ENCODE data around the gene MYMK. TPM values are rescaled to one million over a fixed set of nuclear protein-coding genes. Genes with fewer than 3 reads are reported as not detected.

MYMK gene
- total RNA-seq, 1 donor from 2014 or later, result not detected

- Histone ChIP-seq H3K4me3 (peak within 1 kb of the TSS; percentile 33 to 47), H3K9me3 (no peaks in the 10 kb centered on the region), H3K27me3 (no peaks in the 10 kb centered on the region), H3K27ac (peak within 1 kb of the TSS; percentile 13), H3K4me1 (peaks cover 37% of the 10 kb centered on the region), H3K36me3 (no peaks in the 10 kb centered on the region)
- no peak for DNase-seq (ENCODE audit: extremely low spot score in 2 of 2)
- intact Hi-C loops (cut with DNase I), result loop anchor here (10.0 kb wide), 1 partner anchor 180 kb away; no protein-coding TSS in a partner anchor
- TF ChIP-seq POLR2AphosphoS5 (IDR thresholded peaks at IDR 0.05; ENCODE audit: insufficient read depth in 1 of 2, low read depth in 1 of 2), result no peak
- no peak for TF ChIP-seq POLR2A (IDR thresholded peaks at IDR 0.05)
- no peak for TF ChIP-seq CTCF (IDR thresholded peaks at IDR 0.05)
Observed at GRCh38 chr9:133534346-133535291, 9.9 kb upstream of the MYMK start, which contains the start of gene ADAMTSL2. Gene ADAMTSL2 (plus strand): TSS chr9:133534704. CDS start chr9:133536713, 2,009 bp downstream.

- peak overlapping the region; percentile 13 for H3K27ac ChIP-seq
- no peak for TF ChIP-seq POLR2AphosphoS5 (IDR thresholded peaks at IDR 0.05; ENCODE audit: insufficient read depth in 1 of 2, low read depth in 1 of 2)
- TF ChIP-seq CTCF (IDR thresholded peaks at IDR 0.05), result no peak
- TF ChIP-seq POLR2A (IDR thresholded peaks at IDR 0.05), result no peak
- no peaks in the 10 kb centered on the region for H3K9me3 ChIP-seq
- intact Hi-C loops (cut with DNase I), result loop anchor here (10.0 kb wide), 1 partner anchor 181 kb away; no protein-coding TSS in a partner anchor
- H3K36me3 ChIP-seq, result no peaks in the 10 kb centered on the region
- H3K27me3 ChIP-seq, result no peaks in the 10 kb centered on the region
- no peak for DNase-seq (ENCODE audit: extremely low spot score in 2 of 2)
- peaks cover 29% of the 10 kb centered on the region for H3K4me1 ChIP-seq
- peak overlapping the region; percentile 33 to 47 for H3K4me3 ChIP-seq
Observed at GRCh38 chr9:133533857-133534256, 9.1 kb upstream of the MYMK start.

GRCh38 chr9:133532937-133533668, 8.3 kb upstream of the MYMK start:
- intact Hi-C loops (cut with DNase I), result loop anchor here (10.0 kb wide), 1 partner anchor 182 kb away; no protein-coding TSS in a partner anchor
- Histone ChIP-seq H3K4me1 (peaks cover 27% of the 10 kb centered on the region), H3K4me3 (no peak overlapping the region), H3K9me3 (no peaks in the 10 kb centered on the region), H3K27ac (no peak overlapping the region), H3K27me3 (no peaks in the 10 kb centered on the region), H3K36me3 (no peaks in the 10 kb centered on the region)
- TF ChIP-seq CTCF (IDR thresholded peaks at IDR 0.05), result peak in 1 of 3 experiments; percentile 35
- no peak for TF ChIP-seq POLR2A (IDR thresholded peaks at IDR 0.05)
- no peak for TF ChIP-seq POLR2AphosphoS5 (IDR thresholded peaks at IDR 0.05; ENCODE audit: insufficient read depth in 1 of 2, low read depth in 1 of 2)
- DNase-seq (ENCODE audit: extremely low spot score in 2 of 2), result no peak

- H3K4me1 ChIP-seq, result peaks cover 45% of the 10 kb centered on the region
Observed at GRCh38 chr9:133531293-133531692, 6.5 kb upstream of the MYMK start.

More at GRCh38 chr9:133531293-133531692, 6.5 kb upstream of the MYMK start:
- TF ChIP-seq CTCF (IDR thresholded peaks at IDR 0.05), result no peak
- TF ChIP-seq POLR2A (IDR thresholded peaks at IDR 0.05), result no peak
- TF ChIP-seq POLR2AphosphoS5 (IDR thresholded peaks at IDR 0.05; ENCODE audit: insufficient read depth in 1 of 2, low read depth in 1 of 2), result no peak
- Histone ChIP-seq H3K27me3 (no peaks in the 10 kb centered on the region), H3K9me3 (no peaks in the 10 kb centered on the region), H3K27ac (no peak overlapping the region), H3K36me3 (no peaks in the 10 kb centered on the region), H3K4me3 (no peak overlapping the region)
- intact Hi-C loops (cut with DNase I), result loop anchor here (10.0 kb wide), 1 partner anchor 184 kb away; no protein-coding TSS in a partner anchor
- DNase-seq (ENCODE audit: extremely low spot score in 2 of 2), result no peak
